Motor neuron (in vitro differentiated cells): ENCODE data around the gene ABCD1. TPM values are rescaled to one million over a fixed set of nuclear protein-coding genes. Genes with fewer than 3 reads are reported as not detected.
A peak's percentile ranks its signal among the peaks of the same experiment; 100 is the strongest.

ENCODE experiments used
- ATAC-seq, 8 experiments: fragments of 200-7000 bp; cut with Tn5 transposase; replicated peaks in 6 of 8; 2 replicates each; pipeline ENCODE4 v1.8.0; 2021; ENCODE audit warnings: mild to moderate bottlenecking in 8 of 8, moderate library complexity in 8 of 8
- H3K27ac ChIP-seq, 2 donors: fragments of 250-450 bp; sonication (Bioruptor Pico); 2 replicates each; pipeline ENCODE4 v1.9.0; 2021; ENCODE audit warnings: antibody characterized with exemption in 2 of 2, mild to moderate bottlenecking in 2 of 2, moderate library complexity in 1 of 2
- H3K4me1 ChIP-seq, 2 donors: fragments of 250-450 bp; sonication (Bioruptor Pico); replicated peaks in 1 of 2; 2 replicates each; pipeline ENCODE4 v1.6.1; 2021; ENCODE audit warnings: antibody characterized with exemption in 2 of 2, mild to moderate bottlenecking in 2 of 2, moderate library complexity in 1 of 2
- H3K4me3 ChIP-seq, 5 donors: fragments of 250-450 bp; sonication (Bioruptor Pico); 2 replicates each; pipeline ENCODE4 v1.9.0; 2021; ENCODE audit warnings: antibody characterized with exemption in 5 of 5, mild to moderate bottlenecking in 5 of 5, moderate library complexity in 4 of 5
- WGBS, 10 experiments: fragments of 450-650 bp; shearing (Covaris generic); methylation state at CpG; one replicate each; pipeline ENCODE4 v1.0.0; 2022; 5-methylcytosine and 5-hydroxymethylcytosine counted together
- in situ Hi-C, 9 experiments: fragments of 400-800 bp; cut with MboI; loops; one replicate each; pipeline ENCODE4 v1.15.0; 2021; ENCODE audit warnings: low sequenced_read_pairs in 9 of 9, low pct_unique_long_range_greater_than_20kb in 2 of 9; ENCODE audit not compliant: unreplicated experiment in 9 of 9
- total RNA-seq, 8 experiments: library from RNA; unstranded; fragments of 300-600 nt; gene quantifications; 2 replicates each; pipeline versions ENCODE4 v1.2.3 to v1.2.4, GENCODE V29; 2022

Gene ABCD1
- total RNA-seq, 8 experiments from 2014 or later: 3.4 to 6.8 (median 3.6) TPM

DNA sequence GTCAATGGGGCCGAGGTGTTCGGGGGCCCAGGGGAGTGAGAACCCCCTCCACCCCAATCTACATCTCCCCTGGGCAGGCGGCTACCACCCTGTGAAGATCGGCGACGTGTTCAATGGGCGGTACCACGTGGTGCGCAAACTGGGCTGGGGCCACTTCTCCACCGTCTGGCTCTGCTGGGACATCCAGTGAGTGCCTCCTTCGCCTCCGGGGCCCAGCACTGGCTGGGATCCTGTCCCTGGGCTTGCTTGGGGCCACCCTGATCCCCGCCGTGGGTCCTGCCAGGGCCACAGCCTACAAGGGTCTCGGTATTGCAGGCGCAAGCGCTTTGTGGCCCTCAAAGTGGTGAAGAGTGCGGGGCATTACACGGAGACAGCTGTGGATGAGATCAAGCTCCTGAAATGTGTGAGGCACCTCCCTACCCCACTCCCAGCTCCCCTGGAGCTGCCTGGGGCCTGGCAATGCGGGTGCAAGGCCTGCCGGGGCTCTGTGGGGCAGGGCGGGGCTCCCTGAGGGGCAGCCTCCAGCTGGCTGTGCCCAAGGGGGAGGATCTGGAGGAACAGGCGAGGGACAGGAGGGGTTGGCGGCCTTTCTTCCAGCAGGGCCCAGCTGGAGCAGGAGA is 56.9 kb downstream of the ABCD1 start:
- no CpG with 5 or more reads among the region's 24 CpGs for WGBS, 10 experiments
- Histone ChIP-seq H3K27ac (peak overlapping the region in 1 of 2 donors; percentile 88), H3K4me3 (no peak overlapping the region), H3K4me1 (peaks cover 8 to 22% of the 10 kb centered on the region in 2 donors)
- in situ Hi-C loops: no loop called here
- ATAC-seq: peak; percentile 4 to 35 (median 12)

DNA sequence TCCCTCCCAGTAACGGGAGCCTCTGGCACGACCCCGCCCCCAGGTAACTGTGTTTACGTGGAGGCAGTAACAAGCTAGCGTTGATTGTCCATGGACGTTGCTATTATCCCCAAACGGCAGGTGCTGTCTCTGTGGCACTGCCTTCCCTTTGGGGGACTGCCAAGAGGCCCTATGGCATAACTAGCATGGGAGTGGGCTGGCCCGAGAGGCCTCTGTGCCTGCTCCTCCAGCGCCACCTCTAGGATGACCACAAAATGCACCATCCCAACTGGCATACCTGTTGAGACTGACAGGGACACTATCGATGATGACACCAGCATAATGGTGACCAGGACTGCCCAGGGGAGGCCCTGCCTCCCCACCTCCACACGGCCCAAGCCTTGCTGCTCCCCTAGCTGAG is 57.7 kb downstream of the ABCD1 start:
- ATAC-seq: peak in 3 of 8 experiments; percentile 8 to 47 (median 26)
- H3K4me1 ChIP-seq: peaks cover 8 to 22% of the 10 kb centered on the region in 2 donors
- no peak overlapping the region for H3K27ac ChIP-seq
- WGBS, 10 experiments: 50 to 100% (median 61%) methylated on average over 1 to 4 of the region's 11 CpGs; no CpG with 5 or more reads in 6 of the 10 experiments
- H3K4me3 ChIP-seq: no peak overlapping the region
- in situ Hi-C loops: no loop called here

DNA sequence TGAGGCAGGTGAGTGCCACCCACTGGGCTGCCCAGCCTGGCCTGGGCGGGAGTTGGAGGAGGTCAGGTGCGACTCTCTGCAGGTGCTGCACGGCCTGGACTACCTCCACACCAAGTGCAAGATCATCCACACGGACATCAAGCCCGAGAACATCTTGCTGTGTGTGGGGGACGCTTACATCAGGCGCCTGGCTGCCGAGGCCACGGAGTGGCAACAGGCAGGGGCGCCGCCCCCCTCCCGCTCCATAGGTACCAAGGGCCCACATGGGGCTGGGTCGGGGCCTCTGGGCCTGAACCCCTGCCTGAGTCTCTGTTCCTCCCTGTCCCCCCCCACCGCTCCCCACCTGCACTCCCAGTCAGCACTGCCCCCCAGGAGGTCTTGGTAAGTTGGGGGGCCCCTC is 58.2 kb downstream of the ABCD1 start:
- no peak overlapping the region for H3K27ac ChIP-seq

DNA sequence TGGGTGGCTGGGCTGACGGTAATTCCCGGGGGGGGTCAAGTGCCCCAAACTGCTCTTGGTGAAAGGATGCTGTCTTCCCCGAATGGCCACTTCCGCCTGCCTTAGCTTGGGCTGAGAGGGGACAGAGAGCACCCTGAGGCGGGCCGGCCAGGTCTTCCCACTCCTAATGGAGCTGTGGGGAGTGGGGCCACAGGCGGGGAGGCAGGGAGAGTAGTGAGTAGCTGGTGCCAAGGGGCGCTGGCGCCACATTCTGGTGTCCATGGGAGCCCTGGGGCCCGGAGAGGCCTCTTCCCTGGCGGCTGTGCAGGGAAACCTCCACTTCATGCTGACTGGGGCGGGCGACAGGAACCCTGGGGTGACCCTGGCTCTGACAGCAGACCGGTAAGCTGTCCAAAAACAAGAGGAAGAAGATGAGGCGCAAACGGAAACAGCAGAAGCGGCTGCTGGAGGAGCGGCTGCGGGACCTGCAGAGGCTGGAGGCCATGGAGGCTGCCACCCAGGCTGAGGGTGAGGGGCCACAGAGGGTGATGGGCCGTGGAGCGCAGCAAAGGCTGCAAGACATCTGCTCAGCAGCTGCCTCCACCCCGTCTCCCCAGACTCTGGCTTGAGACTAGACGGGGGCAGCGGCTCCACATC is 58.8 kb downstream of the ABCD1 start:
- no peak for ATAC-seq

More for the DNA sequence above, 58.2 kb downstream of the ABCD1 start:
- peaks cover 8 to 22% of the 10 kb centered on the region in 2 donors for H3K4me1 ChIP-seq
- ATAC-seq: no peak
- H3K4me3 ChIP-seq: no peak overlapping the region
- WGBS, 10 experiments: no CpG with 5 or more reads among the region's 14 CpGs
- in situ Hi-C loops: no loop called here

DNA sequence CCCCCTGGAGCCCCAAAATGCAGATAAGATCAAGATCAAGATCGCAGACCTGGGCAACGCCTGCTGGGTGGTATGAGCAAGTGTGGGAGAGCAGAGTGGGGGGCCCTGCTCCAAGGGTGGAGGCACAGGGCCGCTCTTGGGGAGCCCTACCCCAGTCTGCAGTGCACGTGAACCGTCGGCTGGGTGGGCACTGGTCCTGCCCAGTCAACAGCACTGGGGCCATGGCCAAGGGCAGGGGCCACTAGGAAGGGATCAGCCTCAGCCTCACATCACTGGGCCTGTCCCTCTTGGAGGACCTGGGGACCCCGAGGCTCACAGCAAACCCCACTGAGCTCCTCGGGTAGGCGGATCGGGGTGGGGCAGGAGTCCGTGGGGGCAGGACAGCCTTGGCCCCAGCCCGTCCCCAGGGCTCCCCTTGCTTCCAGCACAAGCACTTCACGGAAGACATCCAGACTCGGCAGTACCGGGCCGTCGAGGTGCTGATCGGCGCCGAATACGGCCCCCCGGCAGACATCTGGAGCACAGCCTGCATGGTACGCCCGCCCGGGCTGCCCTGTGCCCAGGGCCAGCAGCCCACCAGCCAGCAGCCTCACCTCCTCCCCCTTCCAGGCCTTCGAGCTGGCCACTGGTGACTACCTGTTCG is 59.8 kb downstream of the ABCD1 start:
- ATAC-seq: no peak
- 61% methylated on average over 6 of the region's 27 CpGs; no CpG with 5 or more reads in 9 of the 10 experiments for WGBS, 10 experiments
- in situ Hi-C loops: no loop called here
- Histone ChIP-seq H3K4me1 (peaks cover 7 to 22% of the 10 kb centered on the region in 2 donors), H3K27ac (no peak overlapping the region), H3K4me3 (no peak overlapping the region)

More for the DNA sequence above, 58.8 kb downstream of the ABCD1 start:
- H3K27ac ChIP-seq: no peak overlapping the region
- in situ Hi-C loops: no loop called here
- H3K4me1 ChIP-seq: peaks cover 8 to 22% of the 10 kb centered on the region in 2 donors
- no peak overlapping the region for H3K4me3 ChIP-seq
- no CpG with 5 or more reads among the region's 24 CpGs for WGBS, 10 experiments

DNA sequence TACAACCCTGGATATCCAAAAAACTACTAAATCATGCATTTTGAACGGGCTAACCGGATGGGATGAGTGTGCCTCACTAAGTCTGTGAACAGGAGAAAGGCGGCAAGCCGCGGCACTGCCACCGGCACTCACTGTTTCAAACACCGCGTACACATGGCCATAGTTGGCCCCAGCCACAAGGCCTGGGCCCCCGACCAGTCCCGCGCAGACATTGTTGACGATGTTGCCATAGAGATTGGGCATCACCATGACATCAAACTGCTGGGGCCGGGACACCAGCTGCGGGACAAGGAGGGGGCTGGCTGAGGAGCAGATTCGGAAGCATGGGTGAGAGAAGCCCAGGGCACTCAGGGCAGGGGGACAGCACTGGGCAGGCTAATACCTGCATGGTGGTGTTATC is 62.0 kb downstream of the ABCD1 start:
- Histone ChIP-seq H3K4me1 (peaks cover 0 to 2% of the 10 kb centered on the region in 2 donors), H3K4me3 (no peak overlapping the region), H3K27ac (no peak overlapping the region)
- 56% methylated on average over 4 of the region's 15 CpGs; no CpG with 5 or more reads in 9 of the 10 experiments for WGBS, 10 experiments
- in situ Hi-C loops: no loop called here
- peak in 2 of 8 experiments; percentile 52 to 65 for ATAC-seq

DNA sequence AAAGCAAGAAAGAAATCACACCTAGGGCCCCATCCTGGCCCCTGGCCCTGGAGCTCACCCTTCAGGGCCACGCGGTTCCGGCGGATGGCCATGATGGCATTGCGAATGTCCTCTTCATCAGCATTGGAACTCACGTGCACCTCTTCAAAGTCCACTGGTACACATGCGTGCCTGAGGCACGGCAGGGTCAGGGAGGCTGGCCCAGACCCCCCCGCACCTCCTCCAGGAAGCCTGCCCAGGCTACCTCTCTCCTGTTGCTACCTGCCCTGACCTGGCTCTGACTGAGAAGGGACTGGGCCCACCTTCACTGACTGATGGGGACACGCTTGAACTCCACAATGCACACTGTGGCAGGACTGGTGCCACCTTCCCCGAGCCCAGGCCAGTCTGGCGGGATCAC is 65.0 kb downstream of the ABCD1 start:
- Histone ChIP-seq H3K4me3 (no peak overlapping the region), H3K27ac (no peak overlapping the region), H3K4me1 (peaks cover 6 to 9% of the 10 kb centered on the region in 2 donors)
- no peak for ATAC-seq
- in situ Hi-C loops: no loop called here
- WGBS, 10 experiments: 75 to 87% methylated on average over 2 to 3 of the region's 12 CpGs; no CpG with 5 or more reads in 8 of the 10 experiments

DNA sequence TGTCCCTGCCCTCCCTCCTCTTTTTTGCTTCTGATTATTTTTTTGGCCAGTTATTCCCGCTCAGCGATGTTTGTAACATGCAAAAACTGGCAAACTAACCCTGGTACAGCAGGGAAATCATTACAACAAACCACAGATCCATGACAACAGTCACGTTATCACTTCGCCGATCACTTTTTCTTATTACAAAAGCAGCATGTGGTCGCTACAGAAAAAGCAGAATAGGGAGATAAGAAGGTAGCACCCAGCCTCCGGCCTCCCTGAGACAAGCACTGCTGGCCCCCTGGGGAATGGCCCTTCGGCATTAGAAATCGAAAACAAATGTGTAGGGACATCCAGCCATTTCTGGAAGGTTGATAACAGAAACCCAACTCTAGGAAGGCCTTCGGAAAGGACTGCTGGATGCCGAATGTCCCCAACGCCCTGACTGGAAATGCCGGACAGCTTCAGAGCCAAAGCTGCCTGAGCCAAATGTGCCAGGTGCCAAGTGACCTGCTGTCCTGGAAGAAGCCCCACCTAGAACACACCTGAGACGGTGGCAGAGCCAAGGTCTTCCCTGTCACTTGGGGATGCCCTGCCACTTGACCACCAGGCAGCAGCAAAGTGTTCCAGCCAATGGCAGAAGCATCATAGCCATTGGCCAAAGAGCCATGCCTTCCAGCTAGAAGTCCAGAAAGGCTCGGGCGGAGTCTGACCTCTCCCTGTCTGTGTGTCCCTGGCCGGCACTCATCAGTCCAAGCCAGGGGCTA is 66.6 kb downstream of the ABCD1 start:
- in situ Hi-C loops: no loop called here
- WGBS, 10 experiments: 20 to 80% (median 80%) methylated on average over 1 to 9 of the region's 17 CpGs; no CpG with 5 or more reads in 5 of the 10 experiments
- H3K4me3 ChIP-seq: no peak overlapping the region
- ATAC-seq: no peak
- peaks cover 14 to 17% of the 10 kb centered on the region in 2 donors for H3K4me1 ChIP-seq
- H3K27ac ChIP-seq: no peak overlapping the region

DNA sequence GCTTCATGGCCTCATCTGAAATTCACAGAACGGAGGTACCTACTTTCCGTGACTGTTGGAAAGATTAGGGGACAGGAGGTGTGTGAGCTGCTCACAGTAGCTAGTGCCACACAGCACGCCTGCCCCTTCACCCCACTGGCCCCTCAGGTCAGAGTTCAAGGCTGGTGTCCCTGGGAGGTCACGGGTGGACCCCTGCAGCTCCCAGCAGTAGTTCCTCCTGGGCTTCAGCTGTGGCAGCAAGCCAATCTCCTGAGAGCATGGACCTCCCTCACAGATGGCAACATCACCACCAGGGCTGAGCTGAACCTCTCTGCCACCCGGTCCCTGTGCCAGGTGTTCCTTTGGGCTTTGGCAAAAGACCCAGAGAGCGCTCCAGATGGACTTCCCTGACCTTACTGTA is 67.7 kb downstream of the ABCD1 start:
- ATAC-seq: no peak
- Histone ChIP-seq H3K4me3 (peak overlapping the region in 1 of 5 donors; percentile 99), H3K27ac (no peak overlapping the region), H3K4me1 (peaks cover 14 to 21% of the 10 kb centered on the region in 2 donors)
- 64 to 100% (median 79%) methylated on average over 1 to 4 of the region's 6 CpGs; no CpG with 5 or more reads in 7 of the 10 experiments for WGBS, 10 experiments
- in situ Hi-C loops: no loop called here

DNA sequence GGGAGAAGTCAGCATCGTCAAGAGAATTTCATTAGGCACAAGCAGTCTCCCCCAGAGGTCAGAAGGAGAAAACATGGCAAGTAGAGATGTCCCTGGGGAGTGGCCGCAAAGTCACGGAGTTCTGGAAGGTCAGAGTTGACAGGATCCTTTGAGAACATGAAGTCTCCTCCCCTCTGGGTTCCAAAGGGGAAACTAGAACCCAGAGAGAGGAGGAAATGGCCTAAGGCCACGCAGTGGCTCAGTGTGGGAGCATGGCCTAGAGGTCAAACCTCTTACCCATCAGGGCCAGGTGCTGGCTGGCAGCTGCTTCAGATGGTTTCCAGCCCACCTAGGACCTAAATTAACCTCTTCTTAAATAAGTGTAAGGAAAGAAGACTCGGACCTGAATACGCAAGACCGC is 68.6 kb downstream of the ABCD1 start:
- Histone ChIP-seq H3K4me3 (peak overlapping the region; percentile 89 to 99 (median 95)), H3K27ac (peak overlapping the region; percentile 99 to 100), H3K4me1 (peaks cover 14 to 21% of the 10 kb centered on the region in 2 donors)
- peak in 1 of 8 experiments; percentile 1 for ATAC-seq
- WGBS, 10 experiments: 0 to 25% methylated on average over 1 to 4 of the region's 7 CpGs; no CpG with 5 or more reads in 8 of the 10 experiments
- in situ Hi-C loops: no loop called here
